Measurements from ENCODE around the gene BTBD10.

The BTBD10 gene

GRCh38 chr11:13462901-13463778, at the start of gene BTBD10:
BTBD10 (minus strand) TSS chr11:13463222; CDS start chr11:13445124, 18,098 bp downstream.
- FAIRE-seq: no peak

DNA sequence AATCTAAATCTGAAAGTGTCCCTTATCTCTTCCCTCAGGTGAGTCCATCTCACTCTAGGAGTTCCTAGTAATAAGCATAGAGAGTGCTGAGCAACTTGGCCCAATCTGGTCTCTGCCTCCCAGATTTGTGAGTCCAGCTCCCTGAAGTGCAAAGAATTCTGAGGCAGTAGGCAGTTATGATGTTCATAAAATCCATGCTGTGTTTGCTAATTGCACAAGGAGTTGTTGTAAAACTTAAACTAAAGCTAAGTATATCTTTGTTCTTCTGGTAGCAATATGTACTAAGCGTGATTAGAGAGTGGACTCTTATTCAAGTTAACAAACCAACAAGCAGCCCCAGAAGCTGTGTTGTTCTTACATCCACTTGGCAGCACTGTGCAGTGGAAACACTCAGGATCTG, 40.4 kb upstream of the BTBD10 start:
- no peak for FAIRE-seq

GRCh38 chr11:13502492-13502891, 39.5 kb upstream of the BTBD10 start:
- no peak for FAIRE-seq

DNA sequence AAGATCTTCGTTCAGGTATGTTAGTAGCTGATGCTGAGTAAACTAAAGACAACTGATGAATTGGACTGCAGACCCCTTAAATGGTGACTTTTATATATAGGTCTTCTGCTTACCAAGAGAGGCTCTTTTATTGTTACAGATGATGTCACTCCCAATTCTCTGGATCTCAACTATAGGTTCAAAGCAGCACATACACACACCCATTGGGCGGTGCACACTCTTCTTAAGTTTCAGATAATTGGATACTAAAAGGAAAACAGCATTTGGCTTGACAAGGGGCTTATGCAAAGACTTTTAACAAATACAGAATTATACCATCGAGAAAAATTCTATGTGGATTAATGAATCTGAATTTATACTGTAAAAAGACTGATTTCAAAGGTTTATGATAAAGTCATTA, 32.9 kb upstream of the BTBD10 start, which contains the start of gene PTH:
PTH (minus strand) TSS at position 69 of the 400 bp plus-strand sequence. CDS start 3,142 bp downstream, outside the sequence.
- no peak for FAIRE-seq

DNA sequence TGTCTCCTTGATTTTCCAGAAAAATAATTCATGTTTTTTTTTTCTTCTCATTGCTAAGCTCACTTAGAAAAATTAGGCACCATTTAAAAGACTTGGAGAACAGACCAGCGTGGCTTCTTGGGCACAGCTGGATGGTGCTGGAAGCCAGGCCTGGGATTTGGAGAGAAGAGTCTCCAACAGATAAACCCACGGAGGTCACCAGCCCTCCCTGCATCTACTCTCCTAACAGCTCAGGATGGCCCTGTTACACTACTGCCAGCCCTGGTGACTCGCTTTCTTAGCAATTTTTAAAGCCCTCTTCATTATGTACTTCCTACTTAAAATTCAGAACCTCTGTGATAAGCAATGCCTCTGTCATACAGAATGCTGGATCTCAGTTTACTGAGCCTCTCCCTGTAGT, 31.0 kb upstream of the BTBD10 start:
- no peak for FAIRE-seq

GRCh38 chr11:13487661-13488030, 24.6 kb upstream of the BTBD10 start:
- FAIRE-seq: no peak

GRCh38 chr11:13486926-13487660, 24.1 kb upstream of the BTBD10 start:
- no peak for FAIRE-seq

GRCh38 chr11:13480198-13480597, 17.2 kb upstream of the BTBD10 start:
- no peak for FAIRE-seq

DNA sequence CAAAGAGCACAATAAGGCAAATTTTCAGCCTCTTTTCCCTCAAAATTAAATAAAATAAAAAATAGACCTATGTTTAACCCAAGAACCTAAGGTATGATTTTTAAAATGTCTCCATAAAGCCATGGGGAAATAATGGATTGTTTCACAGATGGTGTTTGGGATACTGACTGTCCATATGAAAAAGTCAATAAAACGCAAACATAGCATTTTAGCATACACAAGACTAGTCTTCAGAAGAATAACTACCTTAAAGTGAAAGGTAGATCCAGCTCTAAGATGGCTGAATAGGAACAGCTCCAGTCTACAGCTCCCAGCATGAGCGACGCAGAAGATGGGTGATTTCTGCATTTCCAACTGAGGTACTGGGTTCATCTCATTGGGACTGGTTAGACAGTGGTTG, 16.7 kb upstream of the BTBD10 start:
- FAIRE-seq: no peak

GRCh38 chr11:13475091-13475490, 12.1 kb upstream of the BTBD10 start:
- FAIRE-seq: no peak

- FAIRE-seq: no peak
These were observed 10.1 kb upstream of the BTBD10 start for GRCh38 chr11:13473013-13473722.

GRCh38 chr11:13468750-13469149, 5.7 kb upstream of the BTBD10 start:
- FAIRE-seq: no peak

DNA sequence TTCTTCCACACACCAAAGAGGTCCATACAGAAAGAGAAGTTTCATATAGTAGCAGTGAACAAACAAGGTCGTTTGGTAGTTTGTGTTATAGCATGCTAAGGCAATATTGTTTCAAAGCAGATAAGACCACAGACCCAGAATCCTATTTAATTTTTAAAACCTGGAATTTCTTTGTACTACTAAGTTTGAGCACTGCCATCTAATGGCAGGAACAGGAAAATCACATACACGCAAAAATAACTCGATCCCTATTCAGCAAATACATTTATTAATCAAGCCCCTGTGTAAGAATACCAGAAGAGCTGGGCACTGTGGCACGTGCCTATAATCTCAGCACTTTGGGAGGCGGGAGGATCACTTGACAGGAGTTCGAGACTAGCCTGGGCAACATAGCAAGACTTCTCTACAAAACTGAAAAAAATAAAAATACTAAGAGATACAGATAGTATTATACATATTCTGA, 2.9 kb upstream of the BTBD10 start:
- FAIRE-seq: no peak

DNA sequence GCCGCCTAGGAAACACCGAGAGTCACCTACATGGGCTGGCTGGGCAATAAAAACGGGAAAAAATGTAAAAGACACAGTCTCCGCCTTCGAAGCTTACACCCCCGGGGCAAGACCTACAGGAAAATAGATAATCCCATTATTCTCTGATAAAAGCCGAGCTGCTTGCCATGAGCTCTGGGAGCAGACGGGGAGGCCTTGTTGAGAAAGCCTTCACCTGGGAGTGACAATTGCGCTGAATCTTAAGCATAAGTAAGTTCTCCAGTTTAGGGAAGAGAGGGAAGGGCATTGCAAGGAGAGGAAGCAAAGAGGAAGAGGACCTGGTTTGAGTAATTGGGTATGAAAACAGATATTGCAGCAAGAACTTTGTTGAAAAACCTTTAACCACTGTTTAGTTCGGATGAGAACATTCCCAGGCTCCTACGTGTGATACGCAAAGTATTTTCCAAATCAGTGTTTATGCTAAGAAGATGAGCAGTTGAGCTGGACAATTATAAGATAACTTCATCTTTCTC, 813 bp upstream of the BTBD10 start:
- FAIRE-seq: no peak

- no peak for FAIRE-seq
These were observed 616 bp downstream of the BTBD10 start for GRCh38 chr11:13462311-13462900.

DNA sequence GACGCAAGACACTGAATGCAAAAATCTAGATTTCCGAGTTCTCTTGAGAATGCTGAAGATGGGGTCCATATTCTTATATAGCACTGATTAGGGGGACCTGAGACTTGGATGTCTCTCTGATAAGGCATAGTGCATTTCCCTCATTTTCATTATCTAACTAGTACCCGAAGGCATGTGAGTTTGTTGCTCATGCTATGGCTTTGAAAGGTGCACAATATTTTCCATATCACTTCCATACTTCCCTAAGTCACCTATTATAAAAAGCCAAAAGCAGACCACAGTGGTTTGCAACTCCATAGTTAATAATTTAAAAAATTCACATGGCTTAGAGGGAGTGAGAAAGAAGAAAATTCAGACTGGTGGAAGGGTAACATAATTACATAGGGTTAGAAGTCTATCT, 1.7 kb downstream of the BTBD10 start:
- no peak for FAIRE-seq

DNA sequence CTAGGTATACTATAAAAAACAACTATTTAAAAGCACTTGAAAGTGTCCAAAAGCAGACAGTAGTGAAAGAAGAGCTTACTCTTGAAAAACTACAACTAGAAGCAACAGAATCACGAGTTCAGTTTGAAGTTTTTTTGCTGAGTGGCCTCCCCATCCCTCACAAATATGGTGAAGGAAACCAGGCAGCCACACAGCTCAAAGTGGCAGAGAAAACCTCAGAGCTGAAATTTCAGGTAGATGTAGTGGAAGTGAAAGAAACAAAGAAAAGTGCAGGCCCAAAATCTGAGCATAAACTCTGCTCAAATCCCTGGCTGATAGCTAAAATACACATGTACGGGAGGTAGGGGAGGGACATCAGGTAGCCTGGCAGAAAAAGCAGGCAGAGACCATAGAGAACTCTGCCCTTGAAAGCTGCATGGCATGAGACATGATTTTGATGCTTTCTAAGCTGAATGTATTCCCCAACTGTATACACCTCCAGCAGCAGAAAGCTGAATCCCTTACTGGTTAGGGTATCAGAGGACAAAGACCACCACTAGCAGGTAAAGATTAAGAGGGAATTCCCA, 12.1 kb downstream of the BTBD10 start:
- no peak for FAIRE-seq

DNA sequence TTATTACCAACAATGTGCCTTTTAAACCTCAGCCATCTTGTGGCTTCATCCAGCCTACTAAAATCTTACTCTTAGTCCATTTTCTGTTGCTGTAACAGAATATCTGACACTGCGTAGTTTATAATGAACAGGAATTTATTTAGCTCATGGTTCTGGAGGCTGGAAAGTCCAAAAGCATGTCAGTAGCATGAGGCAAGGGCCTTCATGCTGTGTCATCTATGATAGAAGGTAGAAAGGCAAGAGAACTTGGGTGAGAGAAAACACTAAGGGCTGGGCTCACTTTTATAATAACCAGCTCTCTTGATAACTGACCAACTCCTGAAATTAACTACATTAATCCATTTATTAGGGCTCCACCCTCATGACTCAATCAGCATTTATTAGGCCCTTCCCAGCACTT, 13.5 kb downstream of the BTBD10 start:
- no peak for FAIRE-seq

DNA sequence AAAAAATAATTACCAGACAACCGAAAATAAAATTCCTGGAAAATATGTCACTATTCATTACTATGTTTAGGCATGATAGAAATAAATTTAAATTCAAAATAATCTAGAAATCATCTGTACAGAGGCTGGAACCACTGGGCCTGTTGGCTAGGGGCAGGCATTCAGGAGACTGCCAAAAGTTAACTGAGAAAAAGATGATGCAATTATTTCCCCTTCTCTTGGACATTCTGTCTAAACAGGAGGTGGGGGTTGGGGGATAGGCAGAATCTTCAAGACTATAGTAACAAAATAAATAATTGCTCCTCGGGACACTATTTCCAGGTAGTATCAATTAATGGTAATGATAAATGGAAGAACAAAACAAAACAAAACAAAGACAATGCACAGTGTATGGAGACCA, 14.1 kb downstream of the BTBD10 start:
- FAIRE-seq: no peak

DNA sequence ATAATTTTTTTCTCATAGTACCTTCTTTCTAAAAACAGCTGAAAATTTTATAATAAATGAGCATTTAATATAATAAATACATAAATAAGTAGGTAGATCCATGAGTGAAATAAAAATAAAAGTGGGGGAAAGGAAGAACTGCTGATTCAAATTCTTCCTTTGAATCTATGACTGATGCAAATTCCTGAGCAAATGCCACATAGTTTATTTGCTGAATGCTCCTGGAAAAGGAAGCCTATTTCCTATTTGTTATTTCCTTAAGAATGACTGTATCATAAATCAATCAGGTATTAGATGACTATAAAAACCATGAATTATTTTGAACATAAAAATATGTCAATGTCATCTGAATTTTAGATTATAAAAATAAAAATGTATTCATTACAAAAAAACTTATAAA, 16.6 kb downstream of the BTBD10 start:
- no peak for FAIRE-seq

- no peak for FAIRE-seq
These were observed 17.4 kb downstream of the BTBD10 start for GRCh38 chr11:13445588-13445987.

Data from endometrium (tissue), 2 donors.